ENCODE data around the gene SLC2A9.

The SLC2A9 gene

GRCh38 chr4:10036807-10037342 lies 15.6 kb upstream of the SLC2A9 start:
- no peaks in the 10 kb centered on the region for H3K36me3 ChIP-seq (ENCODE audit: insufficient read depth, low read length)
- no peaks in the 10 kb centered on the region for H3K79me2 ChIP-seq (ENCODE audit: insufficient read depth, low read length)
- no peaks in the 10 kb centered on the region for H3K9me2 ChIP-seq (replicated peaks; ENCODE audit: low read depth, low read length)
- H3K4me1 ChIP-seq (ENCODE audit: insufficient read depth, low read length, poor library complexity, severe bottlenecking): no peaks in the 10 kb centered on the region
- H4K20me1 ChIP-seq (ENCODE audit: insufficient read depth, low read length, poor library complexity, severe bottlenecking): no peaks in the 10 kb centered on the region
- no peak overlapping the region for H3K4me3 ChIP-seq (ENCODE audit: low read length, poor library complexity, severe bottlenecking)
- no peak overlapping the region for H3K4me2 ChIP-seq (ENCODE audit: low read depth, low read length, poor library complexity, severe bottlenecking)
- H2AFZ ChIP-seq (ENCODE audit: low read length): no peak overlapping the region
- no peaks in the 10 kb centered on the region for H3K9me3 ChIP-seq (ENCODE audit: insufficient read depth, low read depth, low read length)
- TF ChIP-seq, protein P1, sequence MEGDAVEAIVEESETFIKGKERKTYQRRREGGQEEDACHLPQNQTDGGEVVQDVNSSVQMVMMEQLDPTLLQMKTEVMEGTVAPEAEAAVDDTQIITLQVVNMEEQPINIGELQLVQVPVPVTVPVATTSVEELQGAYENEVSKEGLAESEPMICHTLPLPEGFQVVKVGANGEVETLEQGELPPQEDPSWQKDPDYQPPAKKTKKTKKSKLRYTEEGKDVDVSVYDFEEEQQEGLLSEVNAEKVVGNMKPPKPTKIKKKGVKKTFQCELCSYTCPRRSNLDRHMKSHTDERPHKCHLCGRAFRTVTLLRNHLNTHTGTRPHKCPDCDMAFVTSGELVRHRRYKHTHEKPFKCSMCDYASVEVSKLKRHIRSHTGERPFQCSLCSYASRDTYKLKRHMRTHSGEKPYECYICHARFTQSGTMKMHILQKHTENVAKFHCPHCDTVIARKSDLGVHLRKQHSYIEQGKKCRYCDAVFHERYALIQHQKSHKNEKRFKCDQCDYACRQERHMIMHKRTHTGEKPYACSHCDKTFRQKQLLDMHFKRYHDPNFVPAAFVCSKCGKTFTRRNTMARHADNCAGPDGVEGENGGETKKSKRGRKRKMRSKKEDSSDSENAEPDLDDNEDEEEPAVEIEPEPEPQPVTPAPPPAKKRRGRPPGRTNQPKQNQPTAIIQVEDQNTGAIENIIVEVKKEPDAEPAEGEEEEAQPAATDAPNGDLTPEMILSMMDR (conservative IDR thresholded peaks at IDR 0.05; ENCODE audit: low read length): no peak
- no peak for TF ChIP-seq EZH2phosphoT487 (IDR thresholded peaks at IDR 0.05; ENCODE audit: borderline replicate concordance)
- H3K27me3 ChIP-seq (ENCODE audit: insufficient read depth, low read length, poor library complexity, severe bottlenecking): peaks cover 21% of the 10 kb centered on the region
- no peaks in the 10 kb centered on the region for H3F3A ChIP-seq (ENCODE audit: low read depth)
- H3K9ac ChIP-seq (ENCODE audit: low read depth, low read length, poor library complexity, severe bottlenecking): no peak overlapping the region

DNA sequence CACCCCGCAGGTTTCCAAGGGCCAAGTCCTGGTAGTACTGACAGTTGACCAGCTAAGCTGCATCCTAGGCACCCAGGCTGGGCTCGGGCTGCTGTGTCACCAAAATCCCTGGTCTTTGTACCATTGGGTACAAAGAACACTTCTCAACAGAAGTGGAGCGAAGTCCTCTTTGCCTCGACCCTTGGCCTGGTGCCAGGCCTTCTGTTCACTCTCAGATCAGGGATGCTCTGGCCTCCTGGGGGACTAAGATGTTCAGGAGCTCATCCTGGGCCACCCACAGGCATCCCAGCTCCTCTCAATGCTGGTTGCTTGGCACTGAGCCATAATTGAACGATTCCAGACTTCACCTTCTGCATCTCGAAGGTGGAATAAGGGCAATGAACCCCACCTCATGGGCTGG lies 13.8 kb upstream of the SLC2A9 start:
- Histone ChIP-seq H3K79me2 (ENCODE audit: insufficient read depth, low read length) (no peaks in the 10 kb centered on the region), H3K27me3 (ENCODE audit: insufficient read depth, low read length, poor library complexity, severe bottlenecking) (peaks cover 12% of the 10 kb centered on the region), H3K9me3 (ENCODE audit: insufficient read depth, low read depth, low read length) (no peaks in the 10 kb centered on the region), H3K4me1 (ENCODE audit: insufficient read depth, low read length, poor library complexity, severe bottlenecking) (no peaks in the 10 kb centered on the region), H3K4me2 (ENCODE audit: low read depth, low read length, poor library complexity, severe bottlenecking) (no peak overlapping the region), H2AFZ (ENCODE audit: low read length) (no peak overlapping the region), H3K9me2 (replicated peaks; ENCODE audit: low read depth, low read length) (no peaks in the 10 kb centered on the region), H4K20me1 (ENCODE audit: insufficient read depth, low read length, poor library complexity, severe bottlenecking) (no peaks in the 10 kb centered on the region), H3K9ac (ENCODE audit: low read depth, low read length, poor library complexity, severe bottlenecking) (no peak overlapping the region), H3K4me3 (ENCODE audit: low read length, poor library complexity, severe bottlenecking) (no peak overlapping the region), H3F3A (ENCODE audit: low read depth) (no peaks in the 10 kb centered on the region), H3K36me3 (ENCODE audit: insufficient read depth, low read length) (no peaks in the 10 kb centered on the region)
- TF ChIP-seq, protein P1 (conservative IDR thresholded peaks at IDR 0.05; ENCODE audit: low read length): no peak
- no peak for TF ChIP-seq EZH2phosphoT487 (IDR thresholded peaks at IDR 0.05; ENCODE audit: borderline replicate concordance)

DNA sequence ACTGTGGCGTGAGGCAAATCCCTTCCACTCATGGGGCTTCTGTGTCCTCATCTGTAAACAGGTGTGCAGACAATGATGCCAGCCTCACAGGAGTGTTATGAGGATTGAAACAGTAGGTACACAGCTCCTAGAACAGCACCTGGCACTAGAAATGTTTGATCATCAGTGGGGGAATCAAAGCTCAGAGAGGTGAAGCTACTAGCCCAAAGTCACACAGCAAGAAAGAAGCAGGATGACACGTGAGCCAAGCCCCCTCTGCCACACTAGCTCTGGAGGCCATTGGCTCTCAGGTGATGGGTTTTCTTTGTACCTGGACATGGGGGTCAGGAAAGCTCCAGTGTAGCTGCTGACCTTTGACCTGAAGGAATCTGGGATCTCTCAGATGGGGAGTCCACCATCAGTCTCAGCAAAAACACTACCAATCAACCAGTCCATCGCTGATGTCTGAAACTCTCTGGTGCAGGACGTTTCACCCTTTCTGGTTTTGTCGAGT lies 13.4 kb upstream of the SLC2A9 start:
- no peaks in the 10 kb centered on the region for H3K79me2 ChIP-seq (ENCODE audit: insufficient read depth, low read length)
- no peaks in the 10 kb centered on the region for H4K20me1 ChIP-seq (ENCODE audit: insufficient read depth, low read length, poor library complexity, severe bottlenecking)
- H3K4me3 ChIP-seq (ENCODE audit: low read length, poor library complexity, severe bottlenecking): no peak overlapping the region
- no peaks in the 10 kb centered on the region for H3K36me3 ChIP-seq (ENCODE audit: insufficient read depth, low read length)
- TF ChIP-seq EZH2phosphoT487 (IDR thresholded peaks at IDR 0.05; ENCODE audit: borderline replicate concordance): no peak
- TF ChIP-seq, protein P1 (conservative IDR thresholded peaks at IDR 0.05; ENCODE audit: low read length): no peak
- no peak overlapping the region for H2AFZ ChIP-seq (ENCODE audit: low read length)
- H3K4me2 ChIP-seq (ENCODE audit: low read depth, low read length, poor library complexity, severe bottlenecking): no peak overlapping the region
- H3F3A ChIP-seq (ENCODE audit: low read depth): no peaks in the 10 kb centered on the region
- H3K27me3 ChIP-seq (ENCODE audit: insufficient read depth, low read length, poor library complexity, severe bottlenecking): peaks cover 9% of the 10 kb centered on the region
- H3K9me3 ChIP-seq (ENCODE audit: insufficient read depth, low read depth, low read length): no peaks in the 10 kb centered on the region
- no peaks in the 10 kb centered on the region for H3K4me1 ChIP-seq (ENCODE audit: insufficient read depth, low read length, poor library complexity, severe bottlenecking)
- H3K9me2 ChIP-seq (replicated peaks; ENCODE audit: low read depth, low read length): no peaks in the 10 kb centered on the region
- H3K9ac ChIP-seq (ENCODE audit: low read depth, low read length, poor library complexity, severe bottlenecking): no peak overlapping the region

Measured in Loucy (cell line).